Cardiac muscle cell (in vitro differentiated cells and primary cell): ENCODE data around the gene TIMM13. TPM values are rescaled to one million over a fixed set of nuclear protein-coding genes. Genes with fewer than 3 reads are reported as not detected.

Experiments
- DNase-seq, 2 donors: peaks; one replicate each; pipeline versions ENCODE4 v3.0.0 to v3.0.0-alpha.2; 2010 to 2017; ENCODE audit warnings: low read depth in 1 of 2, low spot score in 1 of 2
- H3K27ac ChIP-seq: fragments of 200-600 bp; sonication (generic); 2 replicates; pipeline ENCODE4 v1.5.1; 2016
- H3K27me3 ChIP-seq: fragments of 200-600 bp; sonication (generic); 2 replicates; pipeline ENCODE4 v1.6.0; 2016; ENCODE audit warnings: control low read depth
- H3K36me3 ChIP-seq: fragments of 200-600 bp; sonication (generic); 2 replicates; pipeline ENCODE4 v1.5.1; 2016; ENCODE audit warnings: control low read depth
- H3K4me1 ChIP-seq: fragments of 200-600 bp; sonication (generic); 2 replicates; pipeline ENCODE4 v1.8.1; 2017; ENCODE audit warnings: low read depth, mild to moderate bottlenecking, mixed run types
- H3K4me3 ChIP-seq: fragments of 200-600 bp; sonication (generic); 2 replicates; pipeline ENCODE4 v1.5.1; 2016; ENCODE audit warnings: mild to moderate bottlenecking
- H3K9me3 ChIP-seq: fragments of 200-600 bp; sonication (generic); 2 replicates; pipeline ENCODE4 v1.5.1; 2017; ENCODE audit warnings: low read depth, mild to moderate bottlenecking, control low read depth
- CTCF ChIP-seq: IDR thresholded peaks from 2 replicates; pipeline ENCODE4 v1.5.1; 2012; ENCODE audit warnings: low read depth, mild to moderate bottlenecking, low read length
- polyA plus RNA-seq: library from polyadenylated mRNA; unstranded; fragments of >200 nt; fragmentation: Nextera tagmentation; extraction: Ambion mirVana; gene quantifications from 2 replicates; pipeline ENCODE4 v1.2.1, GENCODE V29; 2016
- total RNA-seq: library from RNA; depleted of rRNA; stranded (reverse); fragments of >200 nt; gene quantifications from 2 replicates; pipeline ENCODE4 v1.2.3, GENCODE V29; 2016

The TIMM13 gene
- total and polyA plus RNA-seq, 2 experiments from 2014 or later: 76.7 to 292 TPM

DNA sequence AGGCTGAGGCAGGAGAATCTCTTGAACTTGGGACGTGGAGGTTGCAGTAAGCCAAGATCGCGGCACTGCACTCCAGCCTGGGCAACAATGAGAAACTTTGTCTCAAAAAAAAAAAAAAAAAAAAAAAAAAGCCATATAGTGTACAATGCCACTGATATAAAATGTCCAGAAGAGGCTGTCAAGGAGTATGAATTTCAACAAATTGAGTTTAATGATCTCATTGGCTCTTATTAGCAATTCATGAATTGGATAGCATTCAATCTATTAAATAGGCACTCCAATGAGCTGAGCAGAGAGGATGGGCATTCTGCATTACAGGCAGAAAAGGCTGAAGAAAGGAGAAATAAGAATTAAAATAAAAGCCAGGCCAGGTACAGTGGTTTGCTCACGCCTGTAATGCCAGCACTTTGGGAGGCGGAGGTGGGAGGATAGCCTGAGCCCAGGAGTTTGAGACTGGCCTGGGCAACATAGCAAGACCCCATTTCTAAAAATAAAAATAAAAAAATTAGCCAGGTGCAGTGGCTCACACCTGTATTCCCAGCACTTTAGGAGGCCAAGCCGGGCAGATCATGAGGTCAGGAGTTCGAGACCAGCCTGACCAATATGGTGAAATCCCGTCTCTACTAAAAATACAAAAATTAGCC lies 30.1 kb upstream of the TIMM13 start:
- Histone ChIP-seq H3K27ac (peak overlapping the region; percentile 81), H3K4me1 (no peaks in the 10 kb centered on the region), H3K36me3 (no peaks in the 10 kb centered on the region), H3K4me3 (no peak overlapping the region), H3K27me3 (no peaks in the 10 kb centered on the region), H3K9me3 (no peaks in the 10 kb centered on the region)
- no peak for DNase-seq
- no peak for TF ChIP-seq CTCF

DNA sequence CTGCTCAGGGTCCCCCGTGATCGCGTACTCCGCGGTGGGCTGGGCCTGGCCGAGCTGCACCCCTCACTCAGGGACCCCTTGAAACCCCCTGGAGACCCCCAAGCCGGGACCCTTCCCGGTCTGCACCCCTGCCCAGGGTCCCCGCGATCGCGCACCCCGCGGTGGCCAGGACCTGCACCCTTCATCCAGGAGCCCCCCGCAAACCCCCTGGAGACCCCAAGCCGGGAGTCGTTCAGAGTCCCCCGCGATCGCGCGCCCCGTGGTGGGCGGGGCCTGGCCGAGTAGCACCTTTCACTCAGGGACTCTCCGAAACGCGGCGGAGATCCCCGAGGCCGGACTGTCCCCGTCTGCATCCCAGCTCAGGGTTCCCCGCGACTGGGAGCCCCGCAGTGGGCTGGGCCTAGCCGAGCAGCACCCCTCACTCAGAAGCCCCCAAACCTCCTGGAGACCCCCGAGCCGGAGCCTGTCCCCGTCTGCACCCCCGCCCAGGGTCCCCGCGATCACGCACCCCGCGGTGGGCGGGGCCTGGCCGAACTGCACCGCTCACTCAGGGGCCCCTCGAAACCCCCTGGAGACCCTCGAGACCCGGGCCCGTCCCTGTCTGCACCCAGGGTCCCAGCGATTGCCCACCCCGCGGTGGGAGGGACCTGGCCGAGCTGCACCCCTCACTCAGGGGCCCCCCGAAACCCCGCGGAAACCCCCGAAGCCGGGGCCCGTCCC lies 28.6 kb upstream of the TIMM13 start:
- H3K36me3 ChIP-seq: no peaks in the 10 kb centered on the region
- peak in 1 of 2 donors; percentile 7 for DNase-seq
- H3K27me3 ChIP-seq: no peaks in the 10 kb centered on the region
- TF ChIP-seq CTCF: no peak
- H3K4me3 ChIP-seq: peak overlapping the region; percentile 97
- H3K9me3 ChIP-seq: no peaks in the 10 kb centered on the region
- no peak overlapping the region for H3K27ac ChIP-seq
- no peaks in the 10 kb centered on the region for H3K4me1 ChIP-seq

DNA sequence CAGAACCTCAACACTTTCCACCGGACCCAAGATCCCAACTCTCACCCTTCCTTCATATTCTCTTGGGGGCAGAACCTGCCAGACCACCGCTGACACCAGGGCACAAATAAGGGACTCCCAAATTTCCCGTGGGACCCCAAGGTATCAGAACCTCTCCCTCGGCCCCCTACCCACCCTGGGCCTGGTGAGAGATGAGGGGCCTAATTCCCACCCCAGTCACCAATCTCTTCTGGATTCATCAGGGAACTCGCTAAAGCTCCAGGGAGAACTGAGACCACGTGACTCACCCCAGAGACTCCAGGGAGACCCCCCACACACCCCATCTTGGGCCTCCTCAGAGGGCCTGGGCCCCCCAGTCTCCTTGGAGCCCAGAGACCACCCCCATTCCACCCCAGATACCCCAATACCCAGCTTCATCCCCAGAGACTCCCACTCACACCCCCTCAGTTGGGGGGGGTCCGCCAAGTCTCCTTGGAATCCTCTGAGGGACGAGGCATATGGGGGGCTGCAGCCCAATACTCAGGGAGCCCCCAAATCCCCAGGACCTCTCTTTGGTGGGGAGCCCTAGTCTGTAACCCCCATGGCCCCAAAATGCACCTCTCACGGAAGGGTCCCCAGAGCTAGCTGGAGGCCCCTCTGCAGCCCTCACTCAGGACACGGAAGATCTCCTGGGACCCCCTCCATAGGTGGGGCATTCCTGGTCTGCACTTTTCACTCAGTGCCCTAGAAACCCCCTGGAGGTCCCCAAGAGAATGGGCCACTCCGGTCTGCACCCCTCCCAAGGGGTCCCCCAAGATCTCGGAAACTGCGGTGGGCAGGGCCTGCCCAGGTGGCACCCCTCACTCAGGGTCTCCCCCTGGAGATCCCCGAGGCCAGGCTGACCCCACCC lies 27.8 kb upstream of the TIMM13 start:
- Histone ChIP-seq H3K4me3 (peak overlapping the region; percentile 97), H3K27me3 (no peaks in the 10 kb centered on the region), H3K36me3 (no peaks in the 10 kb centered on the region), H3K27ac (no peak overlapping the region), H3K4me1 (no peaks in the 10 kb centered on the region), H3K9me3 (no peaks in the 10 kb centered on the region)
- no peak for TF ChIP-seq CTCF
- DNase-seq: no peak

GRCh38 chr19:2454199-2454961 lies 27.0 kb upstream of the TIMM13 start:
- H3K27me3 ChIP-seq: no peaks in the 10 kb centered on the region
- H3K4me3 ChIP-seq: no peak overlapping the region
- H3K36me3 ChIP-seq: no peaks in the 10 kb centered on the region
- H3K27ac ChIP-seq: peak overlapping the region; percentile 28
- no peak for DNase-seq
- H3K4me1 ChIP-seq: no peaks in the 10 kb centered on the region
- H3K9me3 ChIP-seq: no peaks in the 10 kb centered on the region
- TF ChIP-seq CTCF: no peak

DNA sequence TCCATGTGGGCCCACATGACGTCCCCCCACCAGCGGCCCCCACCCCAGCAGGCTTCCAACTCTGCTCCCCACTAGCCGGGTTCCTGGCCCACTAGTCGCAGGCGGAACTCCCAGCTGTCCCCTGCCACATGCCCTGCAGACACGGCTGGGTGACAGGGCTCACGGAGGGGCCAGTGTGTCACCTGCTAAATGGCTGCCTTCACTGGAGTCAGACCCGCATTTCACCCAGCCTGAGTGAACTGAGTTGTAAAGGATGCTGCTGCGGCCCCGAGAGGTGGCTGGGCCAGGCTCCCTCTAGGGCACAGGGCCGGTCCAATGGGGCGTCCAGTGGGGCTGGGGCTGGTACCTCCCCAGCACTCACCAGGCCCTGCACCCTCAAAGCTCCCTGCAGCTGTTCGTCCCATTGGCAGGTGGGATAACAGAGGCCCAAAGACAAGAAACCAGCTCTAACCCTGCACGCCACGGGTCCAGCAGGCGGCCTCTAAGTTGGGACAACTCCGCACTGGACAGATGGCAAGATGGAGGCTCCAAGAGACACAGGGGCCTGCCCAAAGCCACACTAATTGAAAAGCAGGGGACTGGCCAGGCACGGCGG lies 26.1 kb upstream of the TIMM13 start:
- H3K4me1 ChIP-seq: no peaks in the 10 kb centered on the region
- H3K27me3 ChIP-seq: no peaks in the 10 kb centered on the region
- H3K27ac ChIP-seq: no peak overlapping the region
- no peaks in the 10 kb centered on the region for H3K9me3 ChIP-seq
- TF ChIP-seq CTCF: no peak
- H3K4me3 ChIP-seq: no peak overlapping the region
- DNase-seq: no peak
- H3K36me3 ChIP-seq: no peaks in the 10 kb centered on the region
